Caco-2 (cell line): Measurements from ENCODE around the gene DDX6. TPM values are rescaled to one million over a fixed set of nuclear protein-coding genes. Genes with fewer than 3 reads are reported as not detected.

ENCODE experiments used
- BruUV-seq: library from RNA; stranded (reverse); fragments of 400-500 nt; replicated peaks from 2 replicates; lab custom pipeline; 2021; lab: Mats Ljungman, UMichigan
- CTCF ChIA-PET: fragments of 300-600 bp; sonication (Branson Sonifier 250); formaldehyde crosslinking; loops from one replicate; lab custom pipeline; 2022; ENCODE audit warnings: antibody characterized with exemption; lab: Charles Lee
- POLR2A ChIA-PET: fragments of 300-600 bp; sonication (Branson Sonifier 250); formaldehyde crosslinking; loops from one replicate; lab custom pipeline; 2022; ENCODE audit warnings: antibody characterized with exemption; lab: Charles Lee
- DNase-seq, 2 experiments: peaks; one replicate each; pipeline versions ENCODE4 v3.0.0 to v3.0.0-alpha.2; 2020 to 2022
- H3K27me3 ChIP-seq: replicated peaks from 2 replicates; pipeline ENCODE4 v1.6.0; 2011; ENCODE audit warnings: low read length; ENCODE audit not compliant: control insufficient read depth, insufficient read depth
- H3K36me3 ChIP-seq: 2 replicates; pipeline ENCODE4 v1.5.1; 2011; ENCODE audit warnings: low read length; ENCODE audit not compliant: control insufficient read depth, insufficient read depth
- H3K4me1 ChIP-seq: fragments of 250-450 bp; sonication (Bioruptor Pico); 2 replicates; pipeline ENCODE4 v1.5.1; 2020; ENCODE audit warnings: mild to moderate bottlenecking
- H3K4me3 ChIP-seq: 2 replicates; pipeline ENCODE4 v1.5.1; 2011; ENCODE audit warnings: low read depth, mild to moderate bottlenecking, control low read depth, low read length
- H3K9me3 ChIP-seq: fragments of 250-450 bp; sonication (Bioruptor Pico); 2 replicates; pipeline ENCODE4 v1.5.1; 2020; ENCODE audit warnings: mild to moderate bottlenecking, moderate library complexity
- H3K27ac Mint-ChIP-seq: one replicate; pipeline ENCODE4 v1.8.0; 2022; ENCODE audit warnings: mixed read lengths; ENCODE audit not compliant: unreplicated experiment
- H3K27me3 Mint-ChIP-seq: one replicate; pipeline ENCODE4 v1.8.0; 2022; ENCODE audit warnings: mixed read lengths; ENCODE audit not compliant: insufficient read depth, unreplicated experiment
- H3K36me3 Mint-ChIP-seq: one replicate; pipeline ENCODE4 v1.8.0; 2022; ENCODE audit warnings: mild to moderate bottlenecking, mixed read lengths; ENCODE audit not compliant: insufficient read depth, unreplicated experiment
- H3K4me1 Mint-ChIP-seq: one replicate; pipeline ENCODE4 v1.8.0; 2022; ENCODE audit warnings: low read depth, mixed read lengths; ENCODE audit not compliant: unreplicated experiment
- H3K4me3 Mint-ChIP-seq: one replicate; pipeline ENCODE4 v1.8.0; 2022; ENCODE audit warnings: mild to moderate bottlenecking, moderate library complexity, mixed read lengths; ENCODE audit not compliant: unreplicated experiment
- H3K9me3 Mint-ChIP-seq: one replicate; pipeline ENCODE4 v1.8.0; 2022; ENCODE audit warnings: mixed read lengths; ENCODE audit not compliant: unreplicated experiment
- intact Hi-C: fragments of 100-400 bp; cut with micrococcal nuclease; formaldehyde crosslinking; loops from one replicate; pipeline ENCODE4 v1.10.0; 2022; ENCODE audit not compliant: unreplicated experiment
- total RNA-seq: library from RNA; stranded (reverse); gene quantifications from 2 replicates; pipeline ENCODE4 v1.2.3, GENCODE V29; 2022
- TF ChIP-seq, protein P1 (sequence below), 2 experiments: fragments of 200-600 bp in 1 of 2; IDR thresholded peaks; 1 replicate in 1 of 2; 2 replicates in 1 of 2; pipeline versions ENCODE4 v1.5.1 to v1.8.0; 2011 to 2022; ENCODE audit warnings: antibody characterized with exemption in 1 of 2, control low read depth in 1 of 2, inconsistent platforms in 1 of 2, low read depth in 1 of 2, low read length in 1 of 2, mild to moderate bottlenecking in 1 of 2, moderate library complexity in 1 of 2; ENCODE audit not compliant: insufficient read depth in 1 of 2, severe bottlenecking in 1 of 2, unreplicated experiment in 1 of 2

DDX6 gene
- total RNA-seq, 1 experiment from 2014 or later = 131 TPM

GRCh38 chr11:118748056-118748455 lies 42.9 kb downstream of the DDX6 start:
- Histone ChIP-seq H3K9me3 (no peaks in the 10 kb centered on the region), H3K4me3 (no peak overlapping the region), H3K4me1 (no peaks in the 10 kb centered on the region), H3K27me3 (no peaks in the 10 kb centered on the region), H3K36me3 (peaks cover 1% of the 10 kb centered on the region; the same call in 1 of the 2 replicates)
- Mint-ChIP-seq H3K27ac (no peak overlapping the region), H3K9me3 (no peaks in the 10 kb centered on the region), H3K27me3 (no peaks in the 10 kb centered on the region), H3K4me3 (no peak overlapping the region), H3K4me1 (no peaks in the 10 kb centered on the region), H3K36me3 (peaks cover 77% of the 10 kb centered on the region)
- CTCF ChIA-PET = interaction anchor here (1.2 kb wide), 1 partner anchor 58 kb away, joined by 3 read pairs; no protein-coding TSS in a partner anchor
- BruUV-seq = TSS peak; percentile 12
- POLR2A ChIA-PET = interaction anchor here (0.6 kb wide), 1 partner anchor 549 kb away, joined by 7 read pairs; no protein-coding TSS in a partner anchor
- intact Hi-C loops = no loop called here
- no peak for DNase-seq
- TF ChIP-seq, protein P1, sequence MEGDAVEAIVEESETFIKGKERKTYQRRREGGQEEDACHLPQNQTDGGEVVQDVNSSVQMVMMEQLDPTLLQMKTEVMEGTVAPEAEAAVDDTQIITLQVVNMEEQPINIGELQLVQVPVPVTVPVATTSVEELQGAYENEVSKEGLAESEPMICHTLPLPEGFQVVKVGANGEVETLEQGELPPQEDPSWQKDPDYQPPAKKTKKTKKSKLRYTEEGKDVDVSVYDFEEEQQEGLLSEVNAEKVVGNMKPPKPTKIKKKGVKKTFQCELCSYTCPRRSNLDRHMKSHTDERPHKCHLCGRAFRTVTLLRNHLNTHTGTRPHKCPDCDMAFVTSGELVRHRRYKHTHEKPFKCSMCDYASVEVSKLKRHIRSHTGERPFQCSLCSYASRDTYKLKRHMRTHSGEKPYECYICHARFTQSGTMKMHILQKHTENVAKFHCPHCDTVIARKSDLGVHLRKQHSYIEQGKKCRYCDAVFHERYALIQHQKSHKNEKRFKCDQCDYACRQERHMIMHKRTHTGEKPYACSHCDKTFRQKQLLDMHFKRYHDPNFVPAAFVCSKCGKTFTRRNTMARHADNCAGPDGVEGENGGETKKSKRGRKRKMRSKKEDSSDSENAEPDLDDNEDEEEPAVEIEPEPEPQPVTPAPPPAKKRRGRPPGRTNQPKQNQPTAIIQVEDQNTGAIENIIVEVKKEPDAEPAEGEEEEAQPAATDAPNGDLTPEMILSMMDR (IDR thresholded peaks at IDR 0.05; ENCODE audit: insufficient read depth in 1 of 2, low read depth in 1 of 2, low read length in 1 of 2, severe bottlenecking in 1 of 2, unreplicated experiment in 1 of 2) = no peak

GRCh38 chr11:118746988-118747585 lies 43.9 kb downstream of the DDX6 start:
- CTCF ChIA-PET = no interaction called here
- H3K27me3 ChIP-seq = no peaks in the 10 kb centered on the region
- H3K4me3 Mint-ChIP-seq = no peak overlapping the region
- H3K27me3 Mint-ChIP-seq = no peaks in the 10 kb centered on the region
- intact Hi-C loops = no loop called here
- POLR2A ChIA-PET = no interaction called here
- no peaks in the 10 kb centered on the region for H3K4me1 Mint-ChIP-seq
- H3K4me1 ChIP-seq = peaks cover 8% of the 10 kb centered on the region
- BruUV-seq = no TSS peak
- H3K36me3 Mint-ChIP-seq = peaks cover 67% of the 10 kb centered on the region
- peaks cover 1% of the 10 kb centered on the region; the same call in 1 of the 2 replicates for H3K36me3 ChIP-seq
- TF ChIP-seq, protein P1 (IDR thresholded peaks at IDR 0.05; ENCODE audit: insufficient read depth in 1 of 2, low read depth in 1 of 2, low read length in 1 of 2, severe bottlenecking in 1 of 2, unreplicated experiment in 1 of 2) = no peak
- H3K9me3 ChIP-seq = no peaks in the 10 kb centered on the region
- no peaks in the 10 kb centered on the region for H3K9me3 Mint-ChIP-seq
- no peak overlapping the region for H3K27ac Mint-ChIP-seq
- no peak for DNase-seq
- H3K4me3 ChIP-seq = no peak overlapping the region

- BruUV-seq = no TSS peak
- Mint-ChIP-seq H3K27me3 (no peaks in the 10 kb centered on the region), H3K9me3 (no peaks in the 10 kb centered on the region), H3K36me3 (peaks cover 36% of the 10 kb centered on the region), H3K27ac (no peak overlapping the region), H3K4me3 (no peak overlapping the region), H3K4me1 (peaks cover 8% of the 10 kb centered on the region)
- peaks cover 23% of the 10 kb centered on the region for H3K4me1 ChIP-seq
- intact Hi-C loops = loop anchor here (5.0 kb wide), 1 partner anchor 52 kb away; no protein-coding TSS in a partner anchor
- ChIA-PET CTCF (no interaction called here), POLR2A (no interaction called here)
- no peaks in the 10 kb centered on the region for H3K9me3 ChIP-seq
- no peak for DNase-seq
- H3K36me3 ChIP-seq = no peaks in the 10 kb centered on the region
- H3K4me3 ChIP-seq = no peak overlapping the region
- no peaks in the 10 kb centered on the region for H3K27me3 ChIP-seq
- TF ChIP-seq, protein P1 (IDR thresholded peaks at IDR 0.05; ENCODE audit: insufficient read depth in 1 of 2, low read depth in 1 of 2, low read length in 1 of 2, severe bottlenecking in 1 of 2, unreplicated experiment in 1 of 2) = no peak
Measured at GRCh38 chr11:118744046-118744445, 46.9 kb downstream of the DDX6 start.
